22Rv1 (cell line): ENCODE data around the gene NKAP.

Experiments used
- CTCF ChIP-seq: fragments of 450-650 bp; IDR thresholded peaks from 2 replicates; pipeline ENCODE4 v1.5.1; 2017; ENCODE audit warnings: mild to moderate bottlenecking
- ZFX ChIP-seq: fragments of 450-650 bp; IDR thresholded peaks from 2 replicates; pipeline ENCODE4 v1.6.1; 2017; ENCODE audit warnings: antibody characterized with exemption, borderline replicate concordance

- no peak for TF ChIP-seq CTCF
- TF ChIP-seq ZFX: no peak
These were observed 71.8 kb downstream of the NKAP start, which contains the start of the genes NDUFA1 and RNF113A for GRCh38 chrX:119871599-119872395.
